ENCODE results near the gene SACS. TPM values are rescaled to one million over a fixed set of nuclear protein-coding genes. Genes with fewer than 3 reads are reported as not detected.

The SACS gene
- total RNA-seq, 3 donors from 2014 or later (not counting 1 experiment from before 2014, with no cell fraction given), result 10.0 to 13.1 (median 13.0) TPM

DNA sequence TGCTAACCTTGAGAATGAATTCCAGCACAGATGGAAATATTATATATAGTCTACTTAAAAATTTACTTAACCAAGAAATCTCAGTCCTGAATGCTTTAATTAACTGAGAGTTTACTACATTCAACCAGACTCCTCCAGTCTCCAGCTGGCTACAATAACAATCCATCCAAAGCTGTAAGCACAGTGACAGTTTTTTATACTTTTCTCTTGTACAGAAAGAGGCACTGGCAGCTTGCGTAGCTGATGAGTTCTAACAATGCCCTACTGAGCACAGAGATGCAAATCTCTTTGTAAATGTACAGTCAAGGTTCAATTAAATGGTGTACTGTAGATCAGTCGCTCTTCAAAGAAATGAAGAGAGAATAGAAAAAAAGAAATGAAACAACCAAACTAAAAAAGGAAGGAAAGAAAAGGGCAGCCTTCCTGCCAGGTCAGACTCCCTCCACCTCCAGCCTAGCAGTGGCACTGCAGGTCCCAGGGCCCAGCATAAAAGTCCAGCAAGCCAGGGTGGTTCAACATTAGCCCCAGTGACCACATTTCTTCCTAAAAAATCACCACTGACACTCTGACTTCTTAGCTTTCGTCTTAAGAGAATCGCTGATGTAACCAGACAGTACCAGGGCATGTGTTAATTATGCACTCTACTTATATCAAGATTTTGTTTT lies 88.4 kb downstream of the SACS start:
- no peak overlapping the region for H3K4me3 Mint-ChIP-seq
- DNase-seq, result no peak
- H3K4me1 ChIP-seq (ENCODE audit: control insufficient read depth, insufficient read depth, low read length), result no peaks in the 10 kb centered on the region
- H3K4me3 ChIP-seq (ENCODE audit: low read length), result no peak overlapping the region
- TF ChIP-seq, protein P1, sequence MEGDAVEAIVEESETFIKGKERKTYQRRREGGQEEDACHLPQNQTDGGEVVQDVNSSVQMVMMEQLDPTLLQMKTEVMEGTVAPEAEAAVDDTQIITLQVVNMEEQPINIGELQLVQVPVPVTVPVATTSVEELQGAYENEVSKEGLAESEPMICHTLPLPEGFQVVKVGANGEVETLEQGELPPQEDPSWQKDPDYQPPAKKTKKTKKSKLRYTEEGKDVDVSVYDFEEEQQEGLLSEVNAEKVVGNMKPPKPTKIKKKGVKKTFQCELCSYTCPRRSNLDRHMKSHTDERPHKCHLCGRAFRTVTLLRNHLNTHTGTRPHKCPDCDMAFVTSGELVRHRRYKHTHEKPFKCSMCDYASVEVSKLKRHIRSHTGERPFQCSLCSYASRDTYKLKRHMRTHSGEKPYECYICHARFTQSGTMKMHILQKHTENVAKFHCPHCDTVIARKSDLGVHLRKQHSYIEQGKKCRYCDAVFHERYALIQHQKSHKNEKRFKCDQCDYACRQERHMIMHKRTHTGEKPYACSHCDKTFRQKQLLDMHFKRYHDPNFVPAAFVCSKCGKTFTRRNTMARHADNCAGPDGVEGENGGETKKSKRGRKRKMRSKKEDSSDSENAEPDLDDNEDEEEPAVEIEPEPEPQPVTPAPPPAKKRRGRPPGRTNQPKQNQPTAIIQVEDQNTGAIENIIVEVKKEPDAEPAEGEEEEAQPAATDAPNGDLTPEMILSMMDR (IDR thresholded peaks at IDR 0.05), result no peak
- H3K27me3 Mint-ChIP-seq (ENCODE audit: low read depth in 2 of 2), result no peaks in the 10 kb centered on the region
- no peaks in the 10 kb centered on the region for H3K9me3 Mint-ChIP-seq
- peaks cover 38% of the 10 kb centered on the region for H3K36me3 ChIP-seq (ENCODE audit: control insufficient read depth, insufficient read depth, low read length)
- H3K27ac ChIP-seq (ENCODE audit: low read length), result no peak overlapping the region
- no peak overlapping the region for H3K27ac Mint-ChIP-seq
- H3K36me3 Mint-ChIP-seq, result peaks cover 42% of the 10 kb centered on the region
- peaks cover 6 to 9% of the 10 kb centered on the region in 2 donors for H3K4me1 Mint-ChIP-seq
- 87% methylated on average over 4 of the region's 4 CpGs for WGBS (ENCODE audit: insufficient coverage)
- intact Hi-C loops (cut with micrococcal nuclease), result no loop called here
- H3K27me3 ChIP-seq (ENCODE audit: control insufficient read depth, insufficient read depth, low read length), result no peaks in the 10 kb centered on the region
- no peak for ATAC-seq
- H3K9me3 ChIP-seq (ENCODE audit: control insufficient read depth, insufficient read depth, low read length), result no peaks in the 10 kb centered on the region

DNA sequence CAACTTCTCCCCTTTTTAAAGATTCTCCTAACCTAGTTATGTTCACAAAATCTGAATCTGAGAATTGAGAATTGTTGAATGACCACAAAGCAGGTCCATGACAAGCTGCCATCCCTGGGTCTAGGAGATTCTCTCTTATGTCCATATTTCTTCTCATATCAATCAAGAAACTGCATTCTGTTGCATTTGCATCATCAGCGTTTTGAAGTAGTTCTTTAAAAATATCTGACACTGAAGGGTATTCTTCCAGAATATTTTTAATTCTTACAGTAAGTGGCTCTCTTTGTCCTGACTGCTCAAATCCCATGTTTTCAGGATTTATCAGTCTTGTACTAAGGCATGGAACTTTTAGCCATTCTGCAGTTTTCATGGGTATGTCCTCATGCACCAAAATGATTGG lies 94.3 kb downstream of the SACS start:
- Mint-ChIP-seq H3K27ac (no peak overlapping the region), H3K4me3 (no peak overlapping the region), H3K4me1 (no peaks in the 10 kb centered on the region), H3K36me3 (peaks cover 34% of the 10 kb centered on the region), H3K9me3 (peaks cover 0 to 3% of the 10 kb centered on the region in 2 donors), H3K27me3 (ENCODE audit: low read depth in 2 of 2) (no peaks in the 10 kb centered on the region)
- TF ChIP-seq, protein P1 (IDR thresholded peaks at IDR 0.05), result no peak
- H3K27ac ChIP-seq (ENCODE audit: low read length), result no peak overlapping the region
- peaks cover 13% of the 10 kb centered on the region for H3K36me3 ChIP-seq (ENCODE audit: control insufficient read depth, insufficient read depth, low read length)
- no peak for DNase-seq
- no CpG with 5 or more reads among the region's 1 CpG for WGBS (ENCODE audit: insufficient coverage)
- H3K27me3 ChIP-seq (ENCODE audit: control insufficient read depth, insufficient read depth, low read length), result no peaks in the 10 kb centered on the region
- no peak for ATAC-seq
- H3K4me1 ChIP-seq (ENCODE audit: control insufficient read depth, insufficient read depth, low read length), result no peaks in the 10 kb centered on the region
- no peak overlapping the region for H3K4me3 ChIP-seq (ENCODE audit: low read length)
- intact Hi-C loops (cut with micrococcal nuclease), result no loop called here
- no peaks in the 10 kb centered on the region for H3K9me3 ChIP-seq (ENCODE audit: control insufficient read depth, insufficient read depth, low read length)

DNA sequence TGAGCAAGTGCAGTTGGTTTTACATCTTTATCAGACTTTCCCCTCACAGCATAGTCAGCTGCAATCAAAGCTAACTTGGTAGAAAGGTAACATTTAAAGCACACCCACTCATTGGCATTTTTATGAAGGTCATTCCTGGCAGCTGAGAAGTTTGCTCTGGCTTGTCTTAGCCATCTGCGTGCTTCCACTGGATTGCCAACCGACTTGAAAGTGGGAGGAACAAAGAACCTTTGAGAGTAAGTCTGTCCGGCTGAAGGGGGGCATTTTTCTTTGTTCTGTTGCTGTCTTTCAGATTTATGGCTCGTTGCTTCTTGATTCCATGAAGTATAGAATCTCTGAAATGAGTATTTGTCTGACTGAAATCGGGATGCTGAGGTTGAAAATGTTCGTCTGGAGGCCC lies 103.1 kb downstream of the SACS start:
- Mint-ChIP-seq H3K4me1 (no peaks in the 10 kb centered on the region), H3K9me3 (no peaks in the 10 kb centered on the region), H3K36me3 (peaks cover 12% of the 10 kb centered on the region), H3K27ac (no peak overlapping the region), H3K27me3 (ENCODE audit: low read depth in 2 of 2) (no peaks in the 10 kb centered on the region), H3K4me3 (no peak overlapping the region)
- intact Hi-C loops (cut with micrococcal nuclease), result no loop called here
- Histone ChIP-seq H3K27ac (ENCODE audit: low read length) (no peak overlapping the region), H3K4me1 (ENCODE audit: control insufficient read depth, insufficient read depth, low read length) (no peaks in the 10 kb centered on the region), H3K9me3 (ENCODE audit: control insufficient read depth, insufficient read depth, low read length) (no peaks in the 10 kb centered on the region), H3K4me3 (ENCODE audit: low read length) (no peak overlapping the region), H3K27me3 (ENCODE audit: control insufficient read depth, insufficient read depth, low read length) (no peaks in the 10 kb centered on the region), H3K36me3 (ENCODE audit: control insufficient read depth, insufficient read depth, low read length) (no peaks in the 10 kb centered on the region)
- 93% methylated on average over 6 of the region's 6 CpGs for WGBS (ENCODE audit: insufficient coverage)
- TF ChIP-seq, protein P1 (IDR thresholded peaks at IDR 0.05), result no peak
- ATAC-seq (no peak), DNase-seq (no peak)

DNA sequence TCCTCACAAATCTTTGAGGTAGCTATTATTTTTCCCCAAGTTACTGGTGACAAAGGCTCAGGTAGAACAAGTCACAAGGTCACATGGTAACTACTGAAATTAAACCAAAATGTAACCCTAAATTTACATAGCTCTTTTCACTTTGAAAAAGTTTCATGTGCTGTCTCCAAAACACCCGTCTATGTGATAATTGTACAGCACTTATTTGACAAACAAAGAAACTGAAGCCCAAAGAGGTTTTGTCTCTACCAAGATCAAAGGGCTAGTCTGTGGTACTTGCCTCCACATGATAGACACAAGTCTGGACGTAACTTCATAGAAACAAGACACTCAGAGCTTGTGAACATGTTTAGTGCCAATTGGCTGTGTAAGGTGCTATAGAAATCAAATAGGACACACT lies 108.3 kb downstream of the SACS start:
- DNase-seq (no peak), ATAC-seq (no peak)
- H3K27ac Mint-ChIP-seq, result no peak overlapping the region
- H3K4me3 Mint-ChIP-seq, result no peak overlapping the region
- peaks cover 10% of the 10 kb centered on the region for H3K4me1 ChIP-seq (ENCODE audit: control insufficient read depth, insufficient read depth, low read length)
- no peak overlapping the region for H3K27ac ChIP-seq (ENCODE audit: low read length)
- no peaks in the 10 kb centered on the region for H3K9me3 ChIP-seq (ENCODE audit: control insufficient read depth, insufficient read depth, low read length)
- no peak overlapping the region for H3K4me3 ChIP-seq (ENCODE audit: low read length)
- H3K27me3 Mint-ChIP-seq (ENCODE audit: low read depth in 2 of 2), result peaks cover 0 to 3% of the 10 kb centered on the region in 2 donors
- no peaks in the 10 kb centered on the region for H3K36me3 ChIP-seq (ENCODE audit: control insufficient read depth, insufficient read depth, low read length)
- no peaks in the 10 kb centered on the region for H3K9me3 Mint-ChIP-seq
- H3K36me3 Mint-ChIP-seq, result no peaks in the 10 kb centered on the region
- TF ChIP-seq, protein P1 (IDR thresholded peaks at IDR 0.05), result no peak
- WGBS (ENCODE audit: insufficient coverage), result 61% methylated on average over 2 of the region's 2 CpGs
- peaks cover 22 to 24% of the 10 kb centered on the region in 2 donors for H3K4me1 Mint-ChIP-seq
- intact Hi-C loops (cut with micrococcal nuclease), result no loop called here
- H3K27me3 ChIP-seq (ENCODE audit: control insufficient read depth, insufficient read depth, low read length), result no peaks in the 10 kb centered on the region
